ENCODE results near the gene RBM6. TPM values are rescaled to one million over a fixed set of nuclear protein-coding genes. Genes with fewer than 3 reads are reported as not detected.
A peak's percentile ranks its signal among the peaks of the same experiment; 100 is the strongest.

RBM6 gene
- total and polyA plus RNA-seq, 2 experiments from 2014 or later: 31.8 to 53.7 TPM

- no peaks in the 10 kb centered on the region; the same call in 1 of the 2 replicates for H4K20me1 ChIP-seq (ENCODE audit: insufficient read depth)
- H3K79me2 ChIP-seq (ENCODE audit: insufficient read depth): peaks cover 23% of the 10 kb centered on the region
- no peak overlapping the region for H3K4me3 ChIP-seq
- peak; percentile 47 for DNase-seq
- H2AFZ ChIP-seq: no peak overlapping the region
- no peak for TF ChIP-seq EZH2 (IDR thresholded peaks at IDR 0.05; ENCODE audit: insufficient read depth, poor library complexity, severe bottlenecking)
- TF ChIP-seq EZH2phosphoT487 (IDR thresholded peaks at IDR 0.05; ENCODE audit: insufficient read depth, low read depth): no peak
- no peak overlapping the region for H3K4me2 ChIP-seq (ENCODE audit: unreplicated experiment)
- peaks cover 90% of the 10 kb centered on the region for H3K36me3 ChIP-seq (ENCODE audit: low read depth)
- H3F3A ChIP-seq (ENCODE audit: insufficient read depth): peaks cover 68% of the 10 kb centered on the region
- no peaks in the 10 kb centered on the region for H3K9me3 ChIP-seq (ENCODE audit: low read depth)
- H3K9ac ChIP-seq: no peak overlapping the region
- WGBS, 2 experiments (ENCODE audit: low coverage in 1 of 2, low lambda C conversion rate in 2 of 2, missing lambda C conversion rate in 2 of 2): 89 to 93% methylated on average over 3 of the region's 3 CpGs
- no peaks in the 10 kb centered on the region for H3K9me2 ChIP-seq (ENCODE audit: insufficient read depth)
- no peak overlapping the region for H3K27ac ChIP-seq
- in situ Hi-C loops (cut with MboI): no loop called here
- no peaks in the 10 kb centered on the region for H3K27me3 ChIP-seq (replicated peaks; ENCODE audit: insufficient read depth)
- H3K4me1 ChIP-seq (ENCODE audit: insufficient read depth): no peaks in the 10 kb centered on the region
These were observed 172.5 kb downstream of the RBM6 start for GRCh38 chr3:50112462-50112861.

- H3K9me2 ChIP-seq (ENCODE audit: insufficient read depth): no peaks in the 10 kb centered on the region
- TF ChIP-seq EZH2phosphoT487 (IDR thresholded peaks at IDR 0.05; ENCODE audit: insufficient read depth, low read depth) (no peak), EZH2 (IDR thresholded peaks at IDR 0.05; ENCODE audit: insufficient read depth, poor library complexity, severe bottlenecking) (no peak)
- DNase-seq: no peak
- no peak overlapping the region for H3K4me3 ChIP-seq
- no peak overlapping the region for H3K27ac ChIP-seq
- in situ Hi-C loops (cut with MboI): no loop called here
- H3F3A ChIP-seq (ENCODE audit: insufficient read depth): peaks cover 89% of the 10 kb centered on the region
- no peaks in the 10 kb centered on the region for H3K27me3 ChIP-seq (replicated peaks; ENCODE audit: insufficient read depth)
- no peaks in the 10 kb centered on the region for H3K4me1 ChIP-seq (ENCODE audit: insufficient read depth)
- H3K36me3 ChIP-seq (ENCODE audit: low read depth): peaks cover 70% of the 10 kb centered on the region
- no peak overlapping the region for H3K9ac ChIP-seq
- H2AFZ ChIP-seq: no peak overlapping the region
- H4K20me1 ChIP-seq (ENCODE audit: insufficient read depth): no peaks in the 10 kb centered on the region
- no peak overlapping the region for H3K4me2 ChIP-seq (ENCODE audit: unreplicated experiment)
- H3K9me3 ChIP-seq (ENCODE audit: low read depth): no peaks in the 10 kb centered on the region
- WGBS, 2 experiments (ENCODE audit: low coverage in 1 of 2, low lambda C conversion rate in 2 of 2, missing lambda C conversion rate in 2 of 2): 85 to 88% methylated on average over 8 of the region's 8 CpGs
- H3K79me2 ChIP-seq (ENCODE audit: insufficient read depth): no peaks in the 10 kb centered on the region
These were observed 177.2 kb downstream of the RBM6 start for GRCh38 chr3:50117120-50117519.

- no peak overlapping the region for H3K4me2 ChIP-seq (ENCODE audit: unreplicated experiment)
- no peak overlapping the region for H2AFZ ChIP-seq
- 67% methylated on average over 10 of the region's 10 CpGs for WGBS, 2 experiments (ENCODE audit: low coverage in 1 of 2, low lambda C conversion rate in 2 of 2, missing lambda C conversion rate in 2 of 2)
- H3K4me1 ChIP-seq (ENCODE audit: insufficient read depth): no peaks in the 10 kb centered on the region
- H3K4me3 ChIP-seq: no peak overlapping the region
- no peak overlapping the region for H3K27ac ChIP-seq
- TF ChIP-seq EZH2 (IDR thresholded peaks at IDR 0.05; ENCODE audit: insufficient read depth, poor library complexity, severe bottlenecking) (no peak), EZH2phosphoT487 (IDR thresholded peaks at IDR 0.05; ENCODE audit: insufficient read depth, low read depth) (no peak)
- H3F3A ChIP-seq (ENCODE audit: insufficient read depth): peaks cover 79% of the 10 kb centered on the region
- H3K9me2 ChIP-seq (ENCODE audit: insufficient read depth): no peaks in the 10 kb centered on the region
- H3K79me2 ChIP-seq (ENCODE audit: insufficient read depth): no peaks in the 10 kb centered on the region
- H3K9me3 ChIP-seq (ENCODE audit: low read depth): no peaks in the 10 kb centered on the region
- peaks cover 61% of the 10 kb centered on the region for H3K36me3 ChIP-seq (ENCODE audit: low read depth)
- in situ Hi-C loops (cut with MboI): no loop called here
- H3K9ac ChIP-seq: no peak overlapping the region
- no peak for DNase-seq
- H4K20me1 ChIP-seq (ENCODE audit: insufficient read depth): no peaks in the 10 kb centered on the region
- H3K27me3 ChIP-seq (replicated peaks; ENCODE audit: insufficient read depth): no peaks in the 10 kb centered on the region
These were observed 178.3 kb downstream of the RBM6 start for GRCh38 chr3:50118237-50118636.

GRCh38 chr3:50119786-50120185 lies 179.8 kb downstream of the RBM6 start:
- H3K36me3 ChIP-seq (ENCODE audit: low read depth): peaks cover 46% of the 10 kb centered on the region
- H3K9me2 ChIP-seq (ENCODE audit: insufficient read depth): no peaks in the 10 kb centered on the region
- H2AFZ ChIP-seq: no peak overlapping the region
- no peak overlapping the region for H3K4me2 ChIP-seq (ENCODE audit: unreplicated experiment)
- no peaks in the 10 kb centered on the region for H3K27me3 ChIP-seq (replicated peaks; ENCODE audit: insufficient read depth)
- TF ChIP-seq EZH2 (IDR thresholded peaks at IDR 0.05; ENCODE audit: insufficient read depth, poor library complexity, severe bottlenecking): no peak
- TF ChIP-seq EZH2phosphoT487 (IDR thresholded peaks at IDR 0.05; ENCODE audit: insufficient read depth, low read depth): no peak
- no peak overlapping the region for H3K4me3 ChIP-seq
- no peaks in the 10 kb centered on the region for H4K20me1 ChIP-seq (ENCODE audit: insufficient read depth)
- DNase-seq: no peak
- in situ Hi-C loops (cut with MboI): loop anchor here (10.0 kb wide), 1 partner anchor 65 kb away; no protein-coding TSS in a partner anchor
- WGBS, 2 experiments (ENCODE audit: low coverage in 1 of 2, low lambda C conversion rate in 2 of 2, missing lambda C conversion rate in 2 of 2): 59 to 73% methylated on average over 3 of the region's 3 CpGs
- H3K27ac ChIP-seq: no peak overlapping the region
- H3K9ac ChIP-seq: no peak overlapping the region
- H3K9me3 ChIP-seq (ENCODE audit: low read depth): no peaks in the 10 kb centered on the region
- H3K4me1 ChIP-seq (ENCODE audit: insufficient read depth): 0 out of 2 replicates have a peak, but pooled peaks cover 3% of the 10 kb centered on the region
- H3K79me2 ChIP-seq (ENCODE audit: insufficient read depth): no peaks in the 10 kb centered on the region
- H3F3A ChIP-seq (ENCODE audit: insufficient read depth): peaks cover 64% of the 10 kb centered on the region

All from GM23248 (cell line).